Upper lobe of right lung (tissue), 1 donor: ENCODE results near the gene ETV6. TPM values are rescaled to one million over a fixed set of nuclear protein-coding genes. Genes with fewer than 3 reads are reported as not detected.

Source experiments
- ATAC-seq: fragments of 200-7000 bp; cut with Tn5 transposase; one replicate; pipeline ENCODE4 v1.9.1; 2020; ENCODE audit warnings: mild to moderate bottlenecking, moderate library complexity
- DNase-seq: peaks from one replicate; pipeline ENCODE4 v3.0.0-alpha.2; 2020
- H3K27ac ChIP-seq: fragments of 200-600 bp; one replicate; pipeline ENCODE4 v1.8.0; 2022
- H3K27me3 ChIP-seq: fragments of 200-600 bp; one replicate; pipeline ENCODE4 v1.8.0; 2022; ENCODE audit warnings: mild to moderate bottlenecking
- H3K36me3 ChIP-seq: fragments of 200-600 bp; one replicate; pipeline ENCODE4 v1.8.0; 2022
- H3K4me1 ChIP-seq: fragments of 200-600 bp; one replicate; pipeline ENCODE4 v1.8.0; 2022
- H3K4me3 ChIP-seq: fragments of 200-600 bp; one replicate; pipeline ENCODE4 v1.8.0; 2022; ENCODE audit warnings: mild to moderate bottlenecking
- H3K9me3 ChIP-seq: fragments of 200-600 bp; one replicate; pipeline ENCODE4 v1.8.0; 2022
- intact Hi-C: fragments of 100-400 bp; cut with DNase I; formaldehyde crosslinking; loops from one replicate; pipeline ENCODE4 v1.11.0; 2022
- total RNA-seq: library from RNA; stranded (reverse); fragmentation: NEBNext Ultra II Directional; extraction: Animal tissue kit (Norgen Biotek cat#: 25700); gene quantifications from one replicate; pipeline ENCODE4 v1.2.1, GENCODE V29; 2021
- TF ChIP-seq, protein P1 (sequence below): fragments of 200-600 bp; IDR thresholded peaks from one replicate; pipeline ENCODE4 v1.8.0; 2022; ENCODE audit warnings: antibody characterized with exemption
- donor health status: DM: no; HTN: yes; CAD: no; lungs with severe emphysema.

ETV6 gene
- total RNA-seq, 1 donor from 2014 or later = 45.0 TPM

DNA sequence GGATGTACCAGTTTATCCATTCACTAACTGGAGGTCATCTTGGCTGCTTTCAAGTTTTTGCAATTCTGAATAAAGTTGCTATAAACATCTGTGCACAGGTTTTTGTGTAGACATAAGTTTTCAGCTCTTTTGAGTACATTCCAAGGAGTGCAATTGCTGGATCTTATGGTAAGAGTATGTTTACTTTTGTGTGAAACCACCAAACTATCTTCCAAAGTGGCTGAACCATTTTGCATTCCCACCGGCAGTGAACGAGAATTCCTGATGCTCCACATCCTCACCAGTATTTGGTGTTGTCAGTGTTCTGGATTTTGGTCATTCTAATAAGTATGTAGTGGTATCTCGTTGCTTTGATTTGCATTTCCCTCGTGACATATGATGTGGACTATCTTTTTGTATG is 270.8 kb downstream of the ETV6 start:
- intact Hi-C loops = no loop called here
- ATAC-seq (no peak), DNase-seq (no peak)
- Histone ChIP-seq H3K27ac (no peak overlapping the region), H3K4me1 (no peaks in the 10 kb centered on the region), H3K9me3 (no peaks in the 10 kb centered on the region), H3K36me3 (no peaks in the 10 kb centered on the region), H3K27me3 (no peaks in the 10 kb centered on the region), H3K4me3 (no peak overlapping the region)
- TF ChIP-seq, protein P1, sequence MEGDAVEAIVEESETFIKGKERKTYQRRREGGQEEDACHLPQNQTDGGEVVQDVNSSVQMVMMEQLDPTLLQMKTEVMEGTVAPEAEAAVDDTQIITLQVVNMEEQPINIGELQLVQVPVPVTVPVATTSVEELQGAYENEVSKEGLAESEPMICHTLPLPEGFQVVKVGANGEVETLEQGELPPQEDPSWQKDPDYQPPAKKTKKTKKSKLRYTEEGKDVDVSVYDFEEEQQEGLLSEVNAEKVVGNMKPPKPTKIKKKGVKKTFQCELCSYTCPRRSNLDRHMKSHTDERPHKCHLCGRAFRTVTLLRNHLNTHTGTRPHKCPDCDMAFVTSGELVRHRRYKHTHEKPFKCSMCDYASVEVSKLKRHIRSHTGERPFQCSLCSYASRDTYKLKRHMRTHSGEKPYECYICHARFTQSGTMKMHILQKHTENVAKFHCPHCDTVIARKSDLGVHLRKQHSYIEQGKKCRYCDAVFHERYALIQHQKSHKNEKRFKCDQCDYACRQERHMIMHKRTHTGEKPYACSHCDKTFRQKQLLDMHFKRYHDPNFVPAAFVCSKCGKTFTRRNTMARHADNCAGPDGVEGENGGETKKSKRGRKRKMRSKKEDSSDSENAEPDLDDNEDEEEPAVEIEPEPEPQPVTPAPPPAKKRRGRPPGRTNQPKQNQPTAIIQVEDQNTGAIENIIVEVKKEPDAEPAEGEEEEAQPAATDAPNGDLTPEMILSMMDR = no peak

DNA sequence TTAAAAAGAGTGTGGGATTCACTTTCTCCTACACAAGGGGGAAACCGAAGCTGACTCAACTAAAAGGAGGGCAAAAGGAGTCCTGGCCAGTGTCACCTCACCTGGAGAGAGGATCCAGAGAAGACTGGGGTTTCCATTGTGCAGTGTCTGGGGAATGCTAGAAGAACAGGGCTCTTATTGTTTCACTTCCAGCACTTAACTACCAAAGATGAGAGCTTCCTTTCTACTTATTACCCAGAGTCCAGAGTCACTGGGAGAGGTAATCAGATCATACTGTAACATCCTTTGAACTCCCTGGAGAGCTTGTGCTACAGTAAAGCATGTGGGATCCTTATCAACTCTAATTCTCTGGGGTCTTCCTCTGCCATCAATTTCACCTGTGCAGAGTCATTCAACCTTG is 272.9 kb downstream of the ETV6 start:
- no peak overlapping the region for H3K4me3 ChIP-seq
- intact Hi-C loops = no loop called here
- no peaks in the 10 kb centered on the region for H3K9me3 ChIP-seq
- TF ChIP-seq, protein P1 = no peak
- no peaks in the 10 kb centered on the region for H3K36me3 ChIP-seq
- H3K27ac ChIP-seq = no peak overlapping the region
- H3K4me1 ChIP-seq = no peaks in the 10 kb centered on the region
- no peak for DNase-seq
- H3K27me3 ChIP-seq = no peaks in the 10 kb centered on the region
- ATAC-seq = no peak

DNA sequence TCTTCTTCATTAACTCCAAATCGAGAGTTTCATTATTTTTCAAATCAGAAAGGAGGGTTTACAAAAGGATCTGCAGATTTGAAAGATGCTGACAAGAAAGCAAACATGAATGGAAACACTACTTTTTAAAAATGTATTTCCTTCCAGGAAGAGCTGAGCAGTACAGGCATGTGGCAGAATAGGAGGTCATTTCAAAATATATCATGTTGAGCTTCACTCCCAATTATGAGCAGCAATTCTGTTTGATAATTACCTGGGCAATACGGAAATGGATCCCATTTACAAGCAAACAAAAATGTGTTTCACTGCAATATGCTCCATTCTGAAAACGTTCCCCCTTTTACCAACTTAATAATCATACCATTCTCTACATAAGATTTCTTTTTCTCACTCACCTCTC is 273.6 kb downstream of the ETV6 start:
- H3K27ac ChIP-seq = no peak overlapping the region
- H3K9me3 ChIP-seq = no peaks in the 10 kb centered on the region
- no peaks in the 10 kb centered on the region for H3K27me3 ChIP-seq
- no peaks in the 10 kb centered on the region for H3K4me1 ChIP-seq
- ATAC-seq (no peak), DNase-seq (no peak)
- intact Hi-C loops = no loop called here
- TF ChIP-seq, protein P1 = no peak
- H3K36me3 ChIP-seq = no peaks in the 10 kb centered on the region
- no peak overlapping the region for H3K4me3 ChIP-seq

DNA sequence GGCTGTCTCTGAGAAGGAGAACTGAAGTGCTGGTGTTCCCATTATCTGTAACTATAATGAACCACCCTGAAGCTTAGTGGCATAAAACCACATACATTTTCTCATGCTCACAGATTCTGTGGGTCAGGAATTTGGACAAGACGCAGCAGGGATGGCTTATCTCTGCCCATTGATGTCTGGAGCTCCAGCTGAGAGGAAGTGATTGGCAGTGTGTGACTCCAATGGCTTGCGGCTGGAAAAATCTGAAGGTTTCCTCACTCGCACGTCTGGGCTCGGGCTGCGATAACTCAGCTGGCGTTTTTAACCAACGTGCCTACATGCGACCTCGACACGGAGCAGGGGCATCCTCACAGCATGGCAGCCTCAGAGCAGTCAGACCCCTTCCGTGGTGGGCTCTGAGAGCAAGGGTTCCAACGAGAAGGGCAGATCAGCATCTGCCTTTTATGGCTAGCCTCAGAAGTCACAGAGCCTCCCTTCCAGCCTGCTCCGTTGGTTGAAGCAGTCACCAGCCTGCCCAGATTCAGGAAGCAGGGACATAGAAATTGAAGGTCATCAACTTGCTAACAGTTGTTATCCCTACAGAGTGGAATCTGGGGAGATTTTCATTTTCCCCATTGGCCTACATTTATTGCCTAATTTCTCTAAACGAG is 277.9 kb downstream of the ETV6 start:
- ATAC-seq = peak; percentile 39
- Histone ChIP-seq H3K4me3 (no peak overlapping the region), H3K36me3 (no peaks in the 10 kb centered on the region), H3K4me1 (no peaks in the 10 kb centered on the region), H3K27me3 (no peaks in the 10 kb centered on the region), H3K27ac (no peak overlapping the region), H3K9me3 (no peaks in the 10 kb centered on the region)
- DNase-seq = no peak
- TF ChIP-seq, protein P1 = no peak
- intact Hi-C loops = no loop called here

DNA sequence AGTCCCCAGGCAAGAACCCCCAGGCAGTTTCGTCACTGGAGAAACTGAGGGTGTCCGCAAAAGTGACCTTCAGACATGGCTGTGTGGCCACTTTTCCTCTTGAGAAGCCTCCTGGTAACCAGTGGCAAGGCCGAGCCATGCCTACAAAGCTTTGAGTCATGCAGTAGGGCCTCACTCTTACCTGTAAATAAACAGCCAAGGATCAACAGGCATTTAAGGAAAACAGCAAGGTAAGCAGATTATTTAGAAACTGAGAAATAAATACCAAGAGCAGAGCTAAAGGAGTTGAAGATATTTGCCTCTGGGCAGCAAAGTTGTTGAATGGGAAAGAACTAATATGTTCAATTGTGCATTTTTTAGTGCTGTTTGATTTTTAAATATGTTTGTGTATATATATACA is 280.2 kb downstream of the ETV6 start:
- no peak overlapping the region for H3K27ac ChIP-seq
- TF ChIP-seq, protein P1 = no peak
- H3K9me3 ChIP-seq = no peaks in the 10 kb centered on the region
- no peaks in the 10 kb centered on the region for H3K36me3 ChIP-seq
- no peaks in the 10 kb centered on the region for H3K27me3 ChIP-seq
- no peaks in the 10 kb centered on the region for H3K4me1 ChIP-seq
- no peak overlapping the region for H3K4me3 ChIP-seq
- ATAC-seq (no peak), DNase-seq (no peak)
- intact Hi-C loops = no loop called here

DNA sequence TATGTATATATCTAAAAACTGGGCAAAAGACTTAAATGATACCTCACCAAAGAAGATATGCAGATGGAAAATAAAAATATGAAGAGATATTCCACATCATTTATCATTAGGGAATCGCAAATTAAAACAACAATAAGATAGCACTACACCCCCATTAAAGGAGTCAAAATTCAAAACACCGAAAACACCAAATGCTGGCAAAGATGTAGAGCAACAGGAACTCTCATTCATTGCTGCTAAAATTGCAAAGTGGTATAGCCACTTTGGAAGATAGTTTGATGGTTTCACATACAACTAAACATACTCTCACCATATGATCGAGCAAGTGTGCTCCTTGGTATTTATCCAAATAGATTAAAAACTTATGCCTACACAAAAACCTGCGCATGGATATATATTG is 289.7 kb downstream of the ETV6 start:
- DNase-seq (no peak), ATAC-seq (no peak)
- Histone ChIP-seq H3K36me3 (no peaks in the 10 kb centered on the region), H3K9me3 (no peaks in the 10 kb centered on the region), H3K4me1 (no peaks in the 10 kb centered on the region), H3K27me3 (no peaks in the 10 kb centered on the region), H3K27ac (no peak overlapping the region), H3K4me3 (no peak overlapping the region)
- intact Hi-C loops = no loop called here
- TF ChIP-seq, protein P1 = no peak
